A549 treated with RU486 at 1 μM for 4 hours (cell line): Measurements from ENCODE around the gene OR51B4. TPM values are rescaled to one million over a fixed set of nuclear protein-coding genes. Genes with fewer than 3 reads are reported as not detected.

Experiments used
- total RNA-seq: library from RNA; stranded (reverse); fragments of 200-300 nt; extraction: Qiagen RNA extraction; gene quantifications from 5 replicates; pipeline ENCODE4 v1.2.3, GENCODE V29; 2022; ENCODE audit warnings: low read depth

Gene OR51B4
- total RNA-seq = not detected in 5 replicates

DNA sequence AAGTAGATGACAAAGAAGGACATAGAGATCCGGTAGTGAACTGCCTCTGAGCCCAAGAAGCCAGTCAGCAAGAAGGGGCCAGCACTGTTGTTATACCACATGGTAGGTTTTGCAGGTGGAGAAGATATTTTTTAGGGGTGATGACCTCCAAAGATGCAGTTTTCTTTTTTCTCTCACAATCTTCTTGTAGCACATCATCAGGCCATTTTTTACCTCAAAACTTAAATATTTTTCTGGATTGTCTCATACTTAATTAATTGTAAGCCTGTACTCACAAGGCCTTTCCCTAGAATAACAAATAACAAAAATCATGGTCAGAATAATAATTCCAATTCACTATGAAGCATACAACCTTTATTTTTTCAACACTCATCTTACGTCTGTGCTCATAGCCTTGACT, at the start of gene OR51B4:
OR51B4 (minus strand) TSS at position 101 of the 400 bp plus-strand sequence; CDS start at position 101, 0 bp downstream.

GRCh38 chr11:5351208-5351607, 49.5 kb upstream of the OR51B4 start, which contains the start of gene OR51B6:
Gene OR51B6, plus strand, starts transcription at chr11:5351508. Its CDS starts 0 bp downstream, at chr11:5351508.

GRCh38 chr11:5343474-5344335, 42.0 kb upstream of the OR51B4 start, which contains the start of gene OR51B5:
Gene OR51B5, minus strand, starts transcription at chr11:5343524. Its CDS starts 0 bp downstream, at chr11:5343524.

GRCh38 chr11:5324197-5324596, 22.5 kb upstream of the OR51B4 start, which contains the start of gene OR51B2:
Gene OR51B2, minus strand, starts transcription at chr11:5324297. Its CDS starts 0 bp downstream, at chr11:5324297.

DNA sequence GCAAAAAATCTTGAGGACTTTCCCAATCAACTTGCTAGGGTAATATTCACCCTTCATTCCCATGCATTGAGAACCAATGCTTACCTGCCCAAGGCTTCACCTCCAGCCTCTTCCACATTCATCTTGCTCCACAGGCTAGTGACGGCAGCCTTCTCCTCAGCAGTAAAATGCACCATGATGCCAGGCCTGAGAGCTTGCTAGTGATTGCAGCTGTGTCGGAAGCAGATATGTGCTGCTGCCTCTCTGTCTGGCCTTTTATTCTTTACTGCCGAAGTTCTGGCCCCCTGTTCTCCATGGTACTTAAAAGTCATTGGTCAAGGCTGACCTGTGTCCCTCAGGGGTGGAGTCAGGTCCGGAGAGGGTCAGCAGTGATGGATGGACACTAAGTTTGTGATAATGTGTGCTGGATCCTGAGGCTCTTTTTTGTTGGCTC, 32.0 kb downstream of the OR51B4 start, which contains the start of gene HBE1:
HBE1 (minus strand) TSS at position 231 of the 433 bp plus-strand sequence; CDS start at position 176, 55 bp downstream.

GRCh38 chr11:5254646-5255413, 46.9 kb downstream of the OR51B4 start, which contains the start of gene HBG2:
Gene HBG2, minus strand, starts transcription at chr11:5254781. Its CDS starts 53 bp downstream, at chr11:5254728.

Other genes starting within 250 kb of the OR51B4 start
- not detected in 5 replicates for gene OR52E2, start 242.3 kb downstream of the OR51B4 start, total RNA-seq
- not detected in 5 replicates for gene OR52E1, start 232.4 kb downstream of the OR51B4 start, total RNA-seq
- not detected in 5 replicates for gene OR52A5, start 163.6 kb downstream of the OR51B4 start, total RNA-seq
- gene OR52A1, start 147.2 kb downstream of the OR51B4 start, total RNA-seq = not detected in 5 replicates
- not detected in 5 replicates for gene OR51V1, start 101.3 kb downstream of the OR51B4 start, total RNA-seq
- not detected in 5 replicates for gene HBB, start 74.9 kb downstream of the OR51B4 start, total RNA-seq
- gene HBD, start 67.5 kb downstream of the OR51B4 start, total RNA-seq = not detected in 5 replicates
- not detected in 5 replicates for gene HBG1, start 52.1 kb downstream of the OR51B4 start, total RNA-seq
- not detected in 5 replicates for gene HBG2, start 47.2 kb downstream of the OR51B4 start, total RNA-seq
- gene HBE1, start 32.0 kb downstream of the OR51B4 start, total RNA-seq = 0.25 TPM in 1 of 5 replicates, not detected in the others
- gene OR51B2, start 22.4 kb upstream of the OR51B4 start, total RNA-seq = not detected in 5 replicates
- gene OR51B5, start 41.6 kb upstream of the OR51B4 start, total RNA-seq = 0.07 to 0.09 TPM in 2 of 5 replicates, not detected in the others
- not detected in 5 replicates for gene OR51B6, start 49.6 kb upstream of the OR51B4 start, total RNA-seq
- not detected in 5 replicates for gene OR51M1, start 81.9 kb upstream of the OR51B4 start, total RNA-seq
- gene OR51Q1, start 120.2 kb upstream of the OR51B4 start, total RNA-seq = not detected in 5 replicates
- gene OR51I1, start 139.6 kb upstream of the OR51B4 start, total RNA-seq = not detected in 5 replicates
- not detected in 5 replicates for gene OR51I2, start 147.4 kb upstream of the OR51B4 start, total RNA-seq
- gene OR52D1, start 186.7 kb upstream of the OR51B4 start, total RNA-seq = not detected in 5 replicates
- gene UBQLN3, start 208.0 kb upstream of the OR51B4 start, total RNA-seq = not detected in 5 replicates
- gene UBQLNL, start 214.8 kb upstream of the OR51B4 start, total RNA-seq = not detected in 5 replicates
- gene OR52H1, start 246.6 kb upstream of the OR51B4 start, total RNA-seq = not detected in 5 replicates